Activated CD4-positive, alpha-beta T cell treated with anti-CD3 and anti-CD28 coated beads, Interleukin-2, Interleukin-4, amounts not matched to agents 100 ng/mL and 50 ng/mL, durations not matched to agents 16 hours and 8 hours (primary cell): ENCODE data around the gene BBC3.

Source experiments
- DNase-seq: peaks from one replicate; pipeline ENCODE4 v3.0.0-alpha.2; 2020; ENCODE audit warnings: low spot score

The BBC3 gene

GRCh38 chr19:47230054-47230920 lies 712 bp downstream of the BBC3 start:
- DNase-seq: peak; percentile 71

DNA sequence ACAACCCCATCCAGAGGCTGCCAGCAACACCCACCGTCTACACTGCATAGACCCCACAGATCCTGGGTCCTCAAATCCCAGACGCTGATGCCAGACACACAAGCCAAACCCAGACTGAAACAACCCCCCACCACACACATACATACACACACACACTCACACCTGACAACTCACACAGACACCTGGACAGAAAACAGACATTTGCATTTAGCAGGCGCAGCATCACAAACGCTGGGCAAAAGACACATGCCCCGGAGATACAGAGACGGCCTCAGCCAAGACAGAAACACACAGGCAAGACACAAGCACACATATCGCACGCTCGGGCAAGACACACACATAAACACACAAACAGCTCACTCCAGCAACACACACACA lies 1.3 kb downstream of the BBC3 start:
- DNase-seq: no peak

DNA sequence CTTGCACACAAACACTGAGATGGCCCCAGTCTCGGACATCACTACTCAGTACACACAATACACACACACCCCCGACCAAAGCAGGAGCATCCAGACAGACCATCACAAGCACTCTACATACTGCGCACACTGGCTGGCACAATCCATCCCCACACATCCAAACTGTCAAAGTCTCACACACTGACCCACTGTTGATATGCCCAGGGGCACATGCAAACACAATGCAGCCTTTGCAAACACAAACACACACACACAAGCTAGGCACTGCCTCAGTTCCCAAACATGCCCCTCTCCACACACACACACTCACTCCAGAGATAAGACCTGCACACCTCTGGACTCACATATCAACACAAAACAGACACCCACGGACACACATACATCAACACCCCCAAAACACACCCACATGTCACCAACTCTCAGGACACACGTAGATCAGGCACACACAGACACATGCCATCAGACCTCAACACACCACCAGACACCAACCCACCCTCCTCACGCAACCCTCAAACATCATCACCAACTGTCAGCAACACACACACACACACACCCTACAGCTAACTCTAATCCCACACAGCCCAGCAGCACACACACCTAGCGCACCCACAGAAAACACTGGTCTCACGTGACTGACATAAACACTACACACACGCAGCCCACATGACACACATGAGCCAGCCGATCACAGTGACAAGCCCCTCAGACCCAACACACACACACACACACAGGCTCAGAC lies 1.9 kb downstream of the BBC3 start:
- DNase-seq: no peak

GRCh38 chr19:47228168-47228936 lies 2.6 kb downstream of the BBC3 start:
- DNase-seq: no peak

- peak; percentile 55 for DNase-seq
Observed at GRCh38 chr19:47227352-47228167, 3.4 kb downstream of the BBC3 start.

- DNase-seq: peak; percentile 74
Observed at GRCh38 chr19:47226426-47227351, 4.3 kb downstream of the BBC3 start.

GRCh38 chr19:47225746-47226425 lies 5.1 kb downstream of the BBC3 start:
- DNase-seq: peak; percentile 82

DNA sequence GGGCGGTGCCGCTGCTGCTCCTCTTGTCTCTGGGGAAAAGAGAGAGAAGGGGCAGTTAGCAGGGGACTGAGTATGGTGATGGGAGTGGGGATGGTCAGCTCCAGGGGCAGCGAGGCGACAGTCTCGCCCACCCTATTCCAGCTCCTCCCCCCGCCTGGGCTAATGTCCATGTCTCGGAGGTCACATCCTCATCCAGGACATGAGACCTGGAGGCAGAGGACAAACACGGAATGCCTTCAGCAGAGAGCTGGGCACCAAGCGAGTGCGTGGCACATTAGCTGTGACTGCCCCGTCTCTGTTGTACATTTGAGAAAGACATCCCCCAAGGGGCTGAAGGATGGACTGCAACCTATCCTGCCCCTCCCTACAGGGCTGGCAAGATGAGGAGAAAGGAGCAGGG lies 9.1 kb downstream of the BBC3 start:
- DNase-seq: no peak

- no peak for DNase-seq
Observed at GRCh38 chr19:47221080-47221841, 9.7 kb downstream of the BBC3 start.

- no peak for DNase-seq
Observed at GRCh38 chr19:47215581-47215980, 15.4 kb downstream of the BBC3 start.

DNA sequence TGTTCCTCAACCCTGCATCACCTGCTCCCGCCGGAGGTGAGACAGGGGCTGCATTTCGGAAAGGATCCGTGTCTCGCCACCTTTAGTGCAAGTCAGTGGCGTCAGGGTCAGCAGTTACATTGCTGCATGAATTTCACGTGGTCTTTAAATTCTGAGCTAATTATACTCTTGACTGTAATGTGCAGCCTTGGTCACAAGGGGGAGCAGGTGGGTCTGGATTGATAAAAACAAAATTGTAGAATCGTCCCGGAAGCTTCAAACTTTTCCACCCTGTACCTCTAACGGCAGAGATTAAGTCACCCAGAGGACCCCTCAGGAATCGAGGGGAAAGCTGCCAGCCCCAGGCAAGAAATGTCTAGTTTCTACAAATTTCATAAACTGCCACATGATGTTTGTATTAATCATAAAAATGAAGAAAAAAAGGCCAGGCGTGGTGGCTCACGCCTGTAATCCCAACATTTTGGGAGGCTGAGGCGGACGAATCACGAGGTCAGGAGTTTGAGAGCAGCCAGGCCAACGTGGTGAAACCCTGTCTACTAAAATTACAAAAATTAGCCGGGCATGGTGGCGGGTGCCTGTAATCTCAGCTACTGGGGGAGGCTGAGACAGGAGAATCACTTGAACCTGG lies 20.2 kb downstream of the BBC3 start:
- DNase-seq: peak; percentile 83

GRCh38 chr19:47210180-47210490 lies 20.9 kb downstream of the BBC3 start:
- no peak for DNase-seq

- no peak for DNase-seq
Observed at GRCh38 chr19:47209319-47210179, 21.4 kb downstream of the BBC3 start.

DNA sequence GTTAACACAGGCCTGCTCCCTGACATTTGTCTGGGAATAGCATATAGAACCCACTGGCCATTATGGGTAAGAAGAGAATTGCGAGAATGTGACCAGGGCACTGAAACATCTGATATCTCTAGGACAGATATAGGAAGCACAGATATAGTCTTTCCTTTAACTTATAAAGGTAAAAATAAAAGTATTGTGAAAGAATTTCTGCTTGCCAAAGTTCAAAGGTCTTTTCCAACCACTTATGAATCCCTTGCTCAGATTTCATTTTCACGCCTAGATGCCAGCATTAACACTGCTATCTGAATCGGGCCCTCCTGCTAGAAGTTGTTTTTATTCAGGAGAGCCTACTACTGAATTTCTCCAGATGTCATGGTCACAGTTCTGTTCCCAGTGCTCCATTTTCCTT lies 27.7 kb downstream of the BBC3 start:
- no peak for DNase-seq

DNA sequence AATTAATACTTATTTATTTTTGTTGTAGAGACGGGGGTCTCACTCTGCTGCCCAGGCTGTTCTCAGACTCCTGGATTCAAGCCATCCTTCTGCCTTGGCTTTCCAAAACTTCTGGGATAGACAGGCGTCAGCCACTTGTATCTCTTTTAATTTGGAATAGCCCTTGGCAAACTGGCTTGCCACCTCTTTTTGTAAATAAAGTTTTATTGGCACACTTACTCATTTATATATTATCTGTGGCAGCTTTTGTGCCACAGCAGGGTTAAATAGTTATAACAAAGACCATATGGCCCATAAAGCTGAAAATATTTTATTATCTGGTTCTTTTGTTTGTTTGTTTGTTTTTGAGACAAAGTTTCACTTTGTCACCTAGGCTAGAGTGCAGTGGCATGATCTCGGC lies 30.5 kb downstream of the BBC3 start:
- no peak for DNase-seq

GRCh38 chr19:47197141-47197540 lies 33.9 kb downstream of the BBC3 start:
- no peak for DNase-seq

- no peak for DNase-seq
Observed at GRCh38 chr19:47195434-47195833, 35.6 kb downstream of the BBC3 start.

GRCh38 chr19:47190167-47190727 lies 40.8 kb downstream of the BBC3 start:
- peak; percentile 64 for DNase-seq
